ENCODE measurements around the gene BEGAIN. TPM values are rescaled to one million over a fixed set of nuclear protein-coding genes. Genes with fewer than 3 reads are reported as not detected.

Gene BEGAIN
- total and polyA plus RNA-seq, 2 of the 8 experiments (the other 6 are each of a cell fraction or from before 2014, with no cell fraction given), result 2.9 to 3.0 TPM

DNA sequence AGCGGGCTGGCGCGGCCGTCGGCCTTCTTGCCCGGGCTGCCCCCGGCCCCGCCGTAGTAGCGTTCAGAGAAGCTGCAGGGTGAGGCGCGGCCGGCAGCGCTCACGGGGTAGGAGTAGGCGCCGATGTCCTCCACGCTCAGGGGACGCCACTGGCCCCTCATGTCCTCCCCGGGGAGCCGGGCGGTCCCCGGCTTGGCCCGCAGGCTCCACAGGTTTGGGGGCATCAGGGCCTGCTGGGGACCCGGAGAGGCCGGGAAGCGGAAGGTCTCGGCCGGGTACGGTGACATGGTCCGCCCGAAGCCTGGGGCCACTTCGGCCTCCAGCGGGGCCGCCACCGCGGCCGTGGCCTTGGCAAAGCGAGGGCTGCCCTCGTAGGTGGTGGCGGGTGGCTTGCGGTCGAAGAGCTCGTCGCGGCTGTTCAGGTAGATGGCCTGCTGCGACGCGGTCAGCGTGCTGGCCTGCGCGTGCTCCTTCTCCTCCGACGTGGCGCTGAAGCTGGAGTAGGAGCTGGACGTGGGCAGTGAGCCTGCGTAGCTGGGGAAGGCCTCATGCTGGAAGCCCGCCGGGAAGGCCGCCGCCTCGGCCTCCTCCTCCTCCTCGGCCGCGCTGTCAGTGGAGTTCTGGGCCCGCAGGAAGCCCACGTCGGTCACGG is 48.7 kb downstream of the BEGAIN start:
- H3K56ac ChIP-seq (replicated peaks; ENCODE audit: insufficient read length, low read depth, low read length), result no peak overlapping the region
- no peak overlapping the region for H3K4ac ChIP-seq (replicated peaks; ENCODE audit: insufficient read length, low read depth, low read length)
- no peak overlapping the region for H2BK15ac ChIP-seq (ENCODE audit: low read length)
- no peaks in the 10 kb centered on the region for H3K79me1 ChIP-seq (ENCODE audit: low read depth, low read length)
- no peaks in the 10 kb centered on the region for H3K23me2 ChIP-seq (ENCODE audit: low read depth, low read length)
- no peak overlapping the region for H3K18ac ChIP-seq (ENCODE audit: extremely low read depth, low read length)
- no peak overlapping the region for H4K91ac ChIP-seq (replicated peaks; ENCODE audit: insufficient read length, low read length)
- H2BK20ac ChIP-seq (ENCODE audit: low read length), result no peak overlapping the region
- H3K27me3 ChIP-seq (replicated peaks in 1 of 4; ENCODE audit: control insufficient read depth in 3 of 4, extremely low read depth in 1 of 4, insufficient read depth in 3 of 4, low read length in 3 of 4), result no peaks in the 10 kb centered on the region; a peak in 1 of 7 replicates
- peaks cover 0 to 10% (median 0%) of the 10 kb centered on the region in 4 experiments; a peak in 1 of 7 replicates for H3K4me1 ChIP-seq (replicated peaks in 1 of 4; ENCODE audit: control insufficient read depth in 3 of 4, insufficient read depth in 4 of 4, low read length in 3 of 4)
- no peaks in the 10 kb centered on the region for H3K36me3 ChIP-seq (ENCODE audit: control insufficient read depth in 2 of 4, insufficient read depth in 4 of 4, low read length in 3 of 4)
- H3K4me3 ChIP-seq (ENCODE audit: extremely low read depth in 1 of 4, insufficient read depth in 2 of 4, low read depth in 3 of 4, low read length in 4 of 4), result no peak overlapping the region
- POLR2A ChIA-PET (ENCODE audit: partially characterized antibody), result interaction anchor here (1.2 kb wide), 1 partner anchor 30 kb away, joined by 4 read pairs; no protein-coding TSS in a partner anchor
- CTCF ChIA-PET (ENCODE audit: partially characterized antibody), result interaction anchor here (0.6 to 7.8 kb wide), 12 partner anchors 14 to 212 kb away, joined by 3 to 57 read pairs (median 4); no protein-coding TSS in a partner anchor
- no peak for FAIRE-seq
- H3K9ac ChIP-seq (replicated peaks in 1 of 4; ENCODE audit: extremely low read depth in 1 of 4, low read depth in 3 of 4, low read length in 3 of 4), result no peak overlapping the region
- no peak for DNase-seq (ENCODE audit: low read depth in 1 of 2, low spot score in 2 of 2)
- no peaks in the 10 kb centered on the region for H3K79me2 ChIP-seq (ENCODE audit: control insufficient read depth in 1 of 2, insufficient read depth in 2 of 2, low read length in 2 of 2)
- no peak overlapping the region for H2BK120ac ChIP-seq (replicated peaks; ENCODE audit: low read depth, low read length)
- H2AK5ac ChIP-seq (ENCODE audit: low read depth, low read length), result no peak overlapping the region
- H3K27ac ChIP-seq (ENCODE audit: low read depth, low read length), result no peak overlapping the region
- H2BK12ac ChIP-seq (ENCODE audit: low read depth, low read length), result no peak overlapping the region
- no peak overlapping the region for H4K8ac ChIP-seq (ENCODE audit: extremely low read depth, insufficient read depth, low read length)
- 95% methylated on average over 44 of the region's 69 CpGs; no CpG with 5 or more reads in 1 of the 2 experiments for WGBS, 2 experiments (ENCODE audit: extremely low coverage in 1 of 2, insufficient coverage in 1 of 2, insufficient read length in 1 of 2, insufficient replicate concordance in 2 of 2, low coverage in 1 of 2, low lambda C conversion rate in 2 of 2, missing lambda C conversion rate in 1 of 2)
- H2BK5ac ChIP-seq (ENCODE audit: low read depth, low read length), result no peak overlapping the region
- H3K14ac ChIP-seq (ENCODE audit: insufficient read length), result no peak overlapping the region
- no peak overlapping the region for H4K5ac ChIP-seq (ENCODE audit: insufficient read length, low read depth, low read length)
- H3K9me3 ChIP-seq (ENCODE audit: insufficient read depth in 2 of 2, low read depth in 1 of 2, low read length in 1 of 2), result no peaks in the 10 kb centered on the region
- no peak overlapping the region for H3K23ac ChIP-seq (ENCODE audit: insufficient read length)
- H3K4me2 ChIP-seq (ENCODE audit: insufficient read depth in 1 of 2, low read depth in 2 of 2, low read length in 2 of 2), result no peak overlapping the region
- H4K20me1 ChIP-seq (replicated peaks in 1 of 2; ENCODE audit: control insufficient read depth in 1 of 2, insufficient read depth in 2 of 2, low read length in 2 of 2), result no peaks in the 10 kb centered on the region
- H2AFZ ChIP-seq (ENCODE audit: low read length), result no peak overlapping the region
- TF ChIP-seq ASH2L (IDR thresholded peaks at IDR 0.05; ENCODE audit: low read length) (no peak), RBBP5 (IDR thresholded peaks at IDR 0.05; ENCODE audit: borderline replicate concordance, low read depth, low read length) (no peak), SIX5 (IDR thresholded peaks at IDR 0.05; ENCODE audit: low read depth, low read length) (no peak), JUN (IDR thresholded peaks at IDR 0.05; ENCODE audit: low read depth, low read length) (no peak), HDAC2 (IDR thresholded peaks at IDR 0.05; ENCODE audit: borderline replicate concordance in 1 of 2, low read depth in 2 of 2, low read length in 2 of 2) (no peak), EZH2 (IDR thresholded peaks at IDR 0.05; ENCODE audit: low read depth, low read length, severe bottlenecking) (no peak)

All from H1 (cell line).